HG03045 (cell line): ENCODE measurements around the gene EVC2.

Experiments
- ATAC-seq: cut with Tn5 transposase; IDR thresholded peaks from one replicate; pipeline ENCODE4 v1.9.1; 2021; ENCODE audit warnings: mild to moderate bottlenecking, moderate library complexity; ENCODE audit not compliant: unreplicated experiment

EVC2 gene

GRCh38 chr4:5715357-5715756 is 7.0 kb upstream of the EVC2 start:
- ATAC-seq: no peak

GRCh38 chr4:5713861-5714260 is 5.5 kb upstream of the EVC2 start:
- ATAC-seq: no peak

GRCh38 chr4:5712931-5713330 is 4.6 kb upstream of the EVC2 start:
- no peak for ATAC-seq

GRCh38 chr4:5712517-5712916 is 4.2 kb upstream of the EVC2 start:
- no peak for ATAC-seq

- ATAC-seq: no peak
Observed at GRCh38 chr4:5711479-5712184, 3.3 kb upstream of the EVC2 start.

- no peak for ATAC-seq
Observed at GRCh38 chr4:5710961-5711478, 2.7 kb upstream of the EVC2 start, which contains the start of gene EVC. TSS of gene EVC (plus strand) at chr4:5711201. CDS start at chr4:5711381, 180 bp downstream.

- no peak for ATAC-seq
Observed at GRCh38 chr4:5710065-5710960, 2.0 kb upstream of the EVC2 start.

GRCh38 chr4:5709207-5709575 is 832 bp upstream of the EVC2 start:
- no peak for ATAC-seq

- ATAC-seq: no peak
Observed at GRCh38 chr4:5707778-5708448, 446 bp downstream of the EVC2 start.

GRCh38 chr4:5707366-5707765 is 993 bp downstream of the EVC2 start:
- ATAC-seq: no peak

- ATAC-seq: no peak
Observed at GRCh38 chr4:5706486-5707290, 1.7 kb downstream of the EVC2 start.

- no peak for ATAC-seq
Observed at GRCh38 chr4:5705647-5706320, 2.6 kb downstream of the EVC2 start.

GRCh38 chr4:5704276-5704675 is 4.1 kb downstream of the EVC2 start:
- ATAC-seq: no peak

GRCh38 chr4:5703831-5704230 is 4.5 kb downstream of the EVC2 start:
- ATAC-seq: no peak

- ATAC-seq: no peak
Observed at GRCh38 chr4:5701971-5702370, 6.4 kb downstream of the EVC2 start.

GRCh38 chr4:5700459-5700858 is 7.9 kb downstream of the EVC2 start:
- ATAC-seq: no peak

- no peak for ATAC-seq
Observed at GRCh38 chr4:5696341-5696740, 12.0 kb downstream of the EVC2 start.

GRCh38 chr4:5693871-5694270 is 14.5 kb downstream of the EVC2 start:
- ATAC-seq: no peak

- ATAC-seq: no peak
Observed at GRCh38 chr4:5691491-5692132, 16.7 kb downstream of the EVC2 start.

- no peak for ATAC-seq
Observed at GRCh38 chr4:5689065-5689464, 19.3 kb downstream of the EVC2 start.
